ENCODE measurements around the gene ATF7. TPM values are rescaled to one million over a fixed set of nuclear protein-coding genes. Genes with fewer than 3 reads are reported as not detected.

The ATF7 gene
- total and polyA plus RNA-seq, 9 of the 15 experiments (the other 6 are each of a cell fraction or from before 2014, with no cell fraction given): 10.6 to 30.4 (median 20.7) TPM

DNA sequence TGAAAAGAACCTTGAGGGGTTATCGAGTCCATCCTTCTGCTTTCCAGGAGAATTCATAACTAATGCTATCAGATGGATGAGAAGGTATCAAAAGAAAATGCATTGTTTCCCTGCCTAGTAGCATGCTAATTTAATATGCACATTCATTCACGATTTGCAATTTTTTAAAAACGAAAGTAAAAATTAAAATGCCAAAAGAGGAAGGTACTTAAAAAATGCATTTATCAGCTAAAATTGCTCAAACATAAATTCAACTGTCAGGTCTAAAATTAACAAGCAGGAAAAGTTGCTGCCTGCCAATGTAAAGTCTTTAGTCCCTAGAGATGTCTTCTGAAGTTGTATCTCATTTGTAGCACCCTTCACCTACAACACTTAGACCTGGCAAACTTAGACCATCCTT, 7.9 kb downstream of the ATF7 start (continued):
- TF ChIP-seq, protein P1, sequence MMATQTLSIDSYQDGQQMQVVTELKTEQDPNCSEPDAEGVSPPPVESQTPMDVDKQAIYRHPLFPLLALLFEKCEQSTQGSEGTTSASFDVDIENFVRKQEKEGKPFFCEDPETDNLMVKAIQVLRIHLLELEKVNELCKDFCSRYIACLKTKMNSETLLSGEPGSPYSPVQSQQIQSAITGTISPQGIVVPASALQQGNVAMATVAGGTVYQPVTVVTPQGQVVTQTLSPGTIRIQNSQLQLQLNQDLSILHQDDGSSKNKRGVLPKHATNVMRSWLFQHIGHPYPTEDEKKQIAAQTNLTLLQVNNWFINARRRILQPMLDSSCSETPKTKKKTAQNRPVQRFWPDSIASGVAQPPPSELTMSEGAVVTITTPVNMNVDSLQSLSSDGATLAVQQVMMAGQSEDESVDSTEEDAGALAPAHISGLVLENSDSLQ (IDR thresholded peaks at IDR 0.05): peak; percentile 78
- TF ChIP-seq, protein P2, sequence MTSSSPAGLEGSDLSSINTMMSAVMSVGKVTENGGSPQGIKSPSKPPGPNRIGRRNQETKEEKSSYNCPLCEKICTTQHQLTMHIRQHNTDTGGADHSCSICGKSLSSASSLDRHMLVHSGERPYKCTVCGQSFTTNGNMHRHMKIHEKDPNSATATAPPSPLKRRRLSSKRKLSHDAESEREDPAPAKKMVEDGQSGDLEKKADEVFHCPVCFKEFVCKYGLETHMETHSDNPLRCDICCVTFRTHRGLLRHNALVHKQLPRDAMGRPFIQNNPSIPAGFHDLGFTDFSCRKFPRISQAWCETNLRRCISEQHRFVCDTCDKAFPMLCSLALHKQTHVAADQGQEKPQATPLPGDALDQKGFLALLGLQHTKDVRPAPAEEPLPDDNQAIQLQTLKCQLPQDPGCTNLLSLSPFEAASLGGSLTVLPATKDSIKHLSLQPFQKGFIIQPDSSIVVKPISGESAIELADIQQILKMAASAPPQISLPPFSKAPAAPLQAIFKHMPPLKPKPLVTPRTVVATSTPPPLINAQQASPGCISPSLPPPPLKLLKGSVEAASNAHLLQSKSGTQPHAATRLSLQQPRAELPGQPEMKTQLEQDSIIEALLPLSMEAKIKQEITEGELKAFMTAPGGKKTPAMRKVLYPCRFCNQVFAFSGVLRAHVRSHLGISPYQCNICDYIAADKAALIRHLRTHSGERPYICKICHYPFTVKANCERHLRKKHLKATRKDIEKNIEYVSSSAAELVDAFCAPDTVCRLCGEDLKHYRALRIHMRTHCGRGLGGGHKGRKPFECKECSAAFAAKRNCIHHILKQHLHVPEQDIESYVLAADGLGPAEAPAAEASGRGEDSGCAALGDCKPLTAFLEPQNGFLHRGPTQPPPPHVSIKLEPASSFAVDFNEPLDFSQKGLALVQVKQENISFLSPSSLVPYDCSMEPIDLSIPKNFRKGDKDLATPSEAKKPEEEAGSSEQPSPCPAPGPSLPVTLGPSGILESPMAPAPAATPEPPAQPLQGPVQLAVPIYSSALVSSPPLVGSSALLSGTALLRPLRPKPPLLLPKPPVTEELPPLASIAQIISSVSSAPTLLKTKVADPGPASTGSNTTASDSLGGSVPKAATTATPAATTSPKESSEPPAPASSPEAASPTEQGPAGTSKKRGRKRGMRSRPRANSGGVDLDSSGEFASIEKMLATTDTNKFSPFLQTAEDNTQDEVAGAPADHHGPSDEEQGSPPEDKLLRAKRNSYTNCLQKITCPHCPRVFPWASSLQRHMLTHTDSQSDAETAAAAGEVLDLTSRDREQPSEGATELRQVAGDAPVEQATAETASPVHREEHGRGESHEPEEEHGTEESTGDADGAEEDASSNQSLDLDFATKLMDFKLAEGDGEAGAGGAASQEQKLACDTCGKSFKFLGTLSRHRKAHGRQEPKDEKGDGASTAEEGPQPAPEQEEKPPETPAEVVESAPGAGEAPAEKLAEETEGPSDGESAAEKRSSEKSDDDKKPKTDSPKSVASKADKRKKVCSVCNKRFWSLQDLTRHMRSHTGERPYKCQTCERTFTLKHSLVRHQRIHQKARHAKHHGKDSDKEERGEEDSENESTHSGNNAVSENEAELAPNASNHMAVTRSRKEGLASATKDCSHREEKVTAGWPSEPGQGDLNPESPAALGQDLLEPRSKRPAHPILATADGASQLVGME (CRISPR knock-in tag; IDR thresholded peaks at IDR 0.05): no peak
- no peak for TF ChIP-seq PBX2 (CRISPR knock-in tag; IDR thresholded peaks at IDR 0.05; ENCODE audit: low read depth)
- peak; percentile 90 for TF ChIP-seq PBX2 (tag; conservative IDR thresholded peaks at IDR 0.05; ENCODE audit: low read depth)
- TF ChIP-seq ZNF780A (CRISPR knock-in tag; IDR thresholded peaks at IDR 0.05): no peak
- no peak for TF ChIP-seq PTTG1 (tag; IDR thresholded peaks at IDR 0.05; ENCODE audit: low read depth)
- no peak for TF ChIP-seq RBFOX2 (IDR thresholded peaks at IDR 0.05; ENCODE audit: low read depth, low read length)
- TF ChIP-seq C11orf30 (IDR thresholded peaks at IDR 0.05; ENCODE audit: low read depth): peak; percentile 57
- no peak for TF ChIP-seq THAP12 (CRISPR knock-in tag; IDR thresholded peaks at IDR 0.05)
- TF ChIP-seq TBL1XR1 (IDR thresholded peaks at IDR 0.05; ENCODE audit: low read length in 2 of 2): 0 out of 4 replicates have a peak, but pooled peaks of 1 of the 2 experiments have one; percentile 23
- TF ChIP-seq ARID1B (IDR thresholded peaks at IDR 0.05): 0 out of 2 replicates have a peak, but pooled peaks have one; percentile 2
- no peak for TF ChIP-seq NCOA4 (IDR thresholded peaks at IDR 0.05; ENCODE audit: partially characterized antibody)
- TF ChIP-seq ZNF316 (IDR thresholded peaks at IDR 0.05): peak; percentile 78
- TF ChIP-seq ZNF274 (IDR thresholded peaks at IDR 0.05; ENCODE audit: borderline replicate concordance, low read depth, low read length): no peak
- peak; percentile 25; the same call in 1 of the 2 replicates for TF ChIP-seq MAFK (IDR thresholded peaks at IDR 0.05; ENCODE audit: low read length)
- TF ChIP-seq YY1 (IDR thresholded peaks at IDR 0.05; ENCODE audit: borderline replicate concordance in 1 of 3, control insufficient read depth in 1 of 3, extremely low read depth in 1 of 3, insufficient read depth in 3 of 3, insufficient read length in 1 of 3, insufficient replicate concordance in 2 of 3, low read depth in 1 of 3, low read length in 2 of 3): no peak

All from K562 (cell line).